ENCODE data around the gene FAM241A. TPM values are rescaled to one million over a fixed set of nuclear protein-coding genes. Genes with fewer than 3 reads are reported as not detected.
"Not testable (repeated sequence)": the region's sequence is repeated elsewhere in the genome, so short reads cannot be mapped to it uniquely, and the experiment has no call there.

Gene FAM241A
- polyA plus RNA-seq, 2 of the 4 experiments (the other 2 are of a cell fraction): 0.67 to 2.3 TPM

- no peak for ATAC-seq
- CTCF ChIA-PET: no interaction called here
- H3K27ac ChIP-seq: no peak overlapping the region
These were observed 23.7 kb downstream of the FAM241A start for GRCh38 chr4:112168719-112169500.

DNA sequence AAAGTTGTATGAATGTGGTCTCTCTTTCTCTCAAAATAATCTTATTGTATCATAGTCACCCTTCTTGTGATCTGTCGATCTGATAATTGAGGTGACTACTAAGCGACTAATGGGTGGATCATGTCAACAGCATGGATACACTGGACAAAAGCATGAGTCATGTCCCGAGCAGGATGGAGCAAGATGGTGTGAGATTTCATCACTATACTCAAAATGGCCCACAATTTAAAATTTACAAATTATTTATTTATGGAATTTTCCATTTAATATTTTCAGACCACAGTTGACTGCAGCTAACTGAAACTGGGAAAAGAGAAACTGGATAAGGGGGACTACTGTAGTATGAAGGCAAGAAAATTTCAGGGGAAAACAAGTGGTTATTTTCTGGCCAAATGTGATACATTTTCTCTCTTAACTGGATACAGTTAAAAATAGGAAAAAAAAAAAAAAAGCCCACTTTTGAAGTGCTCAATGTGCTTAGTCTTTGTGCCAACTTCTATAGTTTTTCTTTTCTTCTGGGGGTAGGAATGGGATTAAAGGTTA is 25.3 kb downstream of the FAM241A start:
- ATAC-seq: peak; percentile 80 to 85; a peak in 5 of 6 replicates
- WGBS (ENCODE audit: missing lambda C conversion rate): 6% methylated on average over 3 of the region's 3 CpGs

More at GRCh38 chr4:112168719-112169500, 23.7 kb downstream of the FAM241A start:
- FAIRE-seq: no peak
- TF ChIP-seq KDM5A (IDR thresholded peaks at IDR 0.05) (no peak), RFX5 (IDR thresholded peaks at IDR 0.05) (no peak), CEBPB (IDR thresholded peaks at IDR 0.05) (no peak), CHD2 (IDR thresholded peaks at IDR 0.05; ENCODE audit: low read length, partially characterized antibody) (no peak), RCOR1 (IDR thresholded peaks at IDR 0.05; ENCODE audit: low read depth, low read length) (no peak), KDM1A (IDR thresholded peaks at IDR 0.05; ENCODE audit: low read depth) (no peak), MAFK (IDR thresholded peaks at IDR 0.05; ENCODE audit: partially characterized antibody) (no peak), PHF8 (IDR thresholded peaks at IDR 0.05; ENCODE audit: borderline replicate concordance, low read depth) (no peak), TFCP2L1 (CRISPR knock-in tag; IDR thresholded peaks at IDR 0.05) (no peak), ZSCAN20 (CRISPR knock-in tag; IDR thresholded peaks at IDR 0.05) (no peak), MYC (IDR thresholded peaks at IDR 0.05; ENCODE audit: borderline replicate concordance, low read length) (no peak), HOXA7 (CRISPR knock-in tag; IDR thresholded peaks at IDR 0.05) (no peak)
- TF ChIP-seq, protein P1, sequence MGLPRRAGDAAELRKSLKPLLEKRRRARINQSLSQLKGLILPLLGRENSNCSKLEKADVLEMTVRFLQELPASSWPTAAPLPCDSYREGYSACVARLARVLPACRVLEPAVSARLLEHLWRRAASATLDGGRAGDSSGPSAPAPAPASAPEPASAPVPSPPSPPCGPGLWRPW (IDR thresholded peaks at IDR 0.05): no peak
- TF ChIP-seq, protein P2, sequence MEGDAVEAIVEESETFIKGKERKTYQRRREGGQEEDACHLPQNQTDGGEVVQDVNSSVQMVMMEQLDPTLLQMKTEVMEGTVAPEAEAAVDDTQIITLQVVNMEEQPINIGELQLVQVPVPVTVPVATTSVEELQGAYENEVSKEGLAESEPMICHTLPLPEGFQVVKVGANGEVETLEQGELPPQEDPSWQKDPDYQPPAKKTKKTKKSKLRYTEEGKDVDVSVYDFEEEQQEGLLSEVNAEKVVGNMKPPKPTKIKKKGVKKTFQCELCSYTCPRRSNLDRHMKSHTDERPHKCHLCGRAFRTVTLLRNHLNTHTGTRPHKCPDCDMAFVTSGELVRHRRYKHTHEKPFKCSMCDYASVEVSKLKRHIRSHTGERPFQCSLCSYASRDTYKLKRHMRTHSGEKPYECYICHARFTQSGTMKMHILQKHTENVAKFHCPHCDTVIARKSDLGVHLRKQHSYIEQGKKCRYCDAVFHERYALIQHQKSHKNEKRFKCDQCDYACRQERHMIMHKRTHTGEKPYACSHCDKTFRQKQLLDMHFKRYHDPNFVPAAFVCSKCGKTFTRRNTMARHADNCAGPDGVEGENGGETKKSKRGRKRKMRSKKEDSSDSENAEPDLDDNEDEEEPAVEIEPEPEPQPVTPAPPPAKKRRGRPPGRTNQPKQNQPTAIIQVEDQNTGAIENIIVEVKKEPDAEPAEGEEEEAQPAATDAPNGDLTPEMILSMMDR (IDR thresholded peaks at IDR 0.05): no peak
- Histone ChIP-seq H3K9me3 (no peaks in the 10 kb centered on the region), H3K4me3 (no peak overlapping the region), H3K4me2 (no peak overlapping the region), H3K4me1 (peaks cover 16% of the 10 kb centered on the region)
- WGBS (ENCODE audit: missing lambda C conversion rate): 90% methylated on average over 13 of the region's 13 CpGs
- POLR2A ChIA-PET: no interaction called here
- DNase-seq (ENCODE audit: low read depth in 1 of 2, low spot score in 1 of 2): no peak

DNA sequence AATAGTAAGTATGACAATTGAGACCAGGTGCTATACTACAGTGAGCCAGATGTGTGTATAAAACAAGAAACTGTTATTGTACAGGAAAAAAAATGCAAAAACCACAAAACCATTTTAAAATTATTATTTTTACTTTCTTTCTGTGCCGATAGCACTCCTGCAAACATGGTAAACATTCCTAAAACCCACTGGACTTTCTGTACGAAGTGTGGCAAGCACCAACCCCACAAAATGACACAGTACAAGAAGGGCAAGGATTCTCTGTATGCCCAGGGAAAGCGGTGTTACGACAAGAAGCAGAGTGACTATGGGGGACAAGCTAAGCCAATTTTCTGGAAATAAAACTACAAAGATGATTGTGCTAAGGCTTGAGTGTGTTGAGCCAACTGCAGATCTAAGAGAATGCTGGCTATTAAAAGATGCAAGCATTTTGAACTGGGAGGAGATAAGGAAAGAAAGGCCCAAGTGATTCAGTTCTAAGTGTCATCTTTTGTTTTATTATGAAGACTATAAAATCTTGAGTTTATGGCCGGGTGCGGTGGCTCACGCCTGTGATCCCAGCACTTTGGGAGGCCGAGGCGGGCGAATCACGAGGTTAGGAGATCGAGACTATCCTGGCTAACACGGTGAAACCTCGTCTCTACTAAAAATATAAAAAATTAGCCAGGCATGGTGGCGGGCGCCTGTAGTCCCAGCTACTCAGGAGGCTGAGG is 26.0 kb downstream of the FAM241A start:
- Histone ChIP-seq H3K27ac (peak overlapping the region; percentile 75 to 84), H3K4me1 (peaks cover 20% of the 10 kb centered on the region), H3K4me2 (peak overlapping the region; percentile 44; the same call in 2 of the 3 replicates)
- WGBS (ENCODE audit: missing lambda C conversion rate): 87% methylated on average over 16 of the region's 16 CpGs
- H3K9me3 ChIP-seq; H3K4me3 ChIP-seq; ATAC-seq; POLR2A ChIA-PET; DNase-seq (ENCODE audit: low read depth in 1 of 2, low spot score in 1 of 2); CTCF ChIA-PET; FAIRE-seq: not testable (repeated sequence)

More for the DNA sequence above, 25.3 kb downstream of the FAM241A start:
- CTCF ChIA-PET: no interaction called here
- peak; percentile 60 to 78 for DNase-seq (ENCODE audit: low read depth in 1 of 2, low spot score in 1 of 2)
- peaks cover 20% of the 10 kb centered on the region for H3K4me1 ChIP-seq
- no peak for FAIRE-seq
- TF ChIP-seq MYC (IDR thresholded peaks at IDR 0.05; ENCODE audit: borderline replicate concordance, low read length) (no peak), FOSL2 (IDR thresholded peaks at IDR 0.05) (peak; percentile 52; the same call in 1 of the 2 replicates), FOSL2 (CRISPR knock-in tag; IDR thresholded peaks at IDR 0.05) (peak; percentile 90), USF2 (IDR thresholded peaks at IDR 0.05) (no peak), HDAC2 (IDR thresholded peaks at IDR 0.05) (no peak), SREBF2 (IDR thresholded peaks at IDR 0.05) (no peak), NR3C1 (IDR thresholded peaks at IDR 0.05) (no peak), EP300 (IDR thresholded peaks at IDR 0.05) (no peak), POLR2A (IDR thresholded peaks at IDR 0.05; ENCODE audit: low read length) (no peak), ATOH8 (CRISPR knock-in tag; IDR thresholded peaks at IDR 0.05; ENCODE audit: low read depth) (no peak), CEBPB (IDR thresholded peaks at IDR 0.05) (peak; percentile 53 to 78; a peak in 3 of 4 replicates), JUNB (IDR thresholded peaks at IDR 0.05) (peak; percentile 29; the same call in 1 of the 2 replicates)
- H3K4me2 ChIP-seq: peak overlapping the region; percentile 44
- POLR2A ChIA-PET: no interaction called here
- peak overlapping the region; percentile 75 to 84 for H3K27ac ChIP-seq
- H3K4me3 ChIP-seq: no peak overlapping the region
- no peaks in the 10 kb centered on the region for H3K9me3 ChIP-seq

Data from A549 (cell line).